ENCODE results near the gene ANKH.
"Not testable (repeated sequence)": the region's sequence is repeated elsewhere in the genome, so short reads cannot be mapped to it uniquely, and the experiment has no call there.

The ANKH gene

GRCh38 chr5:14882658-14883580 is 11.3 kb upstream of the ANKH start:
- no peak for DNase-seq (ENCODE audit: low read depth, low spot score)

GRCh38 chr5:14881826-14882225 is 10.2 kb upstream of the ANKH start:
- no peak for DNase-seq (ENCODE audit: low read depth, low spot score)

- DNase-seq (ENCODE audit: low read depth, low spot score), result peak; percentile 61
Measured at GRCh38 chr5:14880688-14881087, 9.1 kb upstream of the ANKH start.

- DNase-seq (ENCODE audit: low read depth, low spot score), result no peak
Measured at GRCh38 chr5:14879937-14880589, 8.5 kb upstream of the ANKH start.

- DNase-seq (ENCODE audit: low read depth, low spot score), result no peak
Measured at GRCh38 chr5:14879393-14879792, 7.8 kb upstream of the ANKH start.

GRCh38 chr5:14878192-14878591 is 6.6 kb upstream of the ANKH start:
- DNase-seq (ENCODE audit: low read depth, low spot score), result not testable (repeated sequence)

- no peak for DNase-seq (ENCODE audit: low read depth, low spot score)
Measured at GRCh38 chr5:14876095-14876494, 4.5 kb upstream of the ANKH start.

GRCh38 chr5:14873790-14874189 is 2.2 kb upstream of the ANKH start:
- no peak for DNase-seq (ENCODE audit: low read depth, low spot score)

- DNase-seq (ENCODE audit: low read depth, low spot score), result no peak
Measured at GRCh38 chr5:14873093-14873492, 1.5 kb upstream of the ANKH start.

- DNase-seq (ENCODE audit: low read depth, low spot score), result no peak
Measured at GRCh38 chr5:14872070-14872989, 752 bp upstream of the ANKH start.

GRCh38 chr5:14870337-14871213 is 1.0 kb downstream of the ANKH start:
- no peak for DNase-seq (ENCODE audit: low read depth, low spot score)

GRCh38 chr5:14869668-14870164 is 1.9 kb downstream of the ANKH start:
- DNase-seq (ENCODE audit: low read depth, low spot score), result no peak

- no peak for DNase-seq (ENCODE audit: low read depth, low spot score)
Measured at GRCh38 chr5:14869233-14869632, 2.3 kb downstream of the ANKH start.

- no peak for DNase-seq (ENCODE audit: low read depth, low spot score)
Measured at GRCh38 chr5:14868771-14869170, 2.8 kb downstream of the ANKH start.

GRCh38 chr5:14864181-14864812 is 7.3 kb downstream of the ANKH start:
- no peak for DNase-seq (ENCODE audit: low read depth, low spot score)

- no peak for DNase-seq (ENCODE audit: low read depth, low spot score)
Measured at GRCh38 chr5:14863105-14863504, 8.5 kb downstream of the ANKH start.

GRCh38 chr5:14861123-14861765 is 10.3 kb downstream of the ANKH start:
- no peak for DNase-seq (ENCODE audit: low read depth, low spot score)

- no peak for DNase-seq (ENCODE audit: low read depth, low spot score)
Measured at GRCh38 chr5:14859980-14860379, 11.6 kb downstream of the ANKH start.

GRCh38 chr5:14859150-14859549 is 12.4 kb downstream of the ANKH start:
- DNase-seq (ENCODE audit: low read depth, low spot score), result no peak

- DNase-seq (ENCODE audit: low read depth, low spot score), result no peak
Measured at GRCh38 chr5:14855366-14855765, 16.2 kb downstream of the ANKH start.

Data from brain pericyte (primary cell).